Activated CD4-positive, alpha-beta T cell treated with anti-CD3 and anti-CD28 coated beads, Interleukin-10, Interleukin-2, amounts not matched to agents 100 ng/mL and 50 ng/mL, durations not matched to agents 16 hours and 8 hours (primary cell): ENCODE measurements around the gene ITPRIP.

Source experiments
- DNase-seq: peaks from one replicate; pipeline ENCODE4 v3.0.0-alpha.2; 2020

The ITPRIP gene

GRCh38 chr10:104279550-104280259, 58.6 kb downstream of the ITPRIP start:
- no peak for DNase-seq

DNA sequence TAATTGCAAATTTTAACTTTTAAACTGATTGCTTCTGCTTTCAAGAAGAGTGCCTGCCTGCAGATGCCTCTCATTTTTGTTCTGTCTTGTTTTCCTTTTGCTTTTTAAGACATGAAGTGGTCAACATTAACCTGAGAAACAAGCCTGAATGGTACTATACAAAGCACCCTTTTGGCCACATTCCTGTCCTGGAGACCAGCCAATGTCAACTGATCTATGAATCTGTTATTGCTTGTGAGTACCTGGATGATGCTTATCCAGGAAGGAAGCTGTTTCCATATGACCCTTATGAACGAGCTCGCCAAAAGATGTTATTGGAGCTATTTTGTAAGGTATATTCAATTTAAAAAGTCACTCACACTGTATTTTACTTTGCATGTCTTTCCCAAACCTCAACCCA, 60.5 kb downstream of the ITPRIP start:
- DNase-seq, result no peak

DNA sequence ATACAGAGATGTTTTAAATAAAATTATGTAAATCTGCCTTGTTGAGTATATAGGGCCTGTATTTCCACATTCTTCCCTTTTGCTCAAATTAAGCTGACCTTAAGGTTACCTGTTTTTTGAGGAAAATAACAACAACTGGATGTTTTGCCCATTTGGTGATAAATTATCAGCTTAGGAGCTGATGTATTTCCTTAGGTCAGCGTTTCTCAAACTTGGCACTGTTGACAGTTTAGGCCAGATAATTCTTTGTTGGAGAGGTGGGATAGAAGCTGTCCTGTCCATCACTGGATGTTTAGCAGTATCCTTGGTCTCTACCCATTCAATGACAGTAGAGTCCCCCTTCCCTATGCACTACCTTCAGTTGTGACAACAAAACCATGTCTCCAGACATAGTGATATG, 62.1 kb downstream of the ITPRIP start:
- DNase-seq, result no peak

GRCh38 chr10:104274762-104275721, 63.2 kb downstream of the ITPRIP start:
- DNase-seq, result peak; percentile 57

DNA sequence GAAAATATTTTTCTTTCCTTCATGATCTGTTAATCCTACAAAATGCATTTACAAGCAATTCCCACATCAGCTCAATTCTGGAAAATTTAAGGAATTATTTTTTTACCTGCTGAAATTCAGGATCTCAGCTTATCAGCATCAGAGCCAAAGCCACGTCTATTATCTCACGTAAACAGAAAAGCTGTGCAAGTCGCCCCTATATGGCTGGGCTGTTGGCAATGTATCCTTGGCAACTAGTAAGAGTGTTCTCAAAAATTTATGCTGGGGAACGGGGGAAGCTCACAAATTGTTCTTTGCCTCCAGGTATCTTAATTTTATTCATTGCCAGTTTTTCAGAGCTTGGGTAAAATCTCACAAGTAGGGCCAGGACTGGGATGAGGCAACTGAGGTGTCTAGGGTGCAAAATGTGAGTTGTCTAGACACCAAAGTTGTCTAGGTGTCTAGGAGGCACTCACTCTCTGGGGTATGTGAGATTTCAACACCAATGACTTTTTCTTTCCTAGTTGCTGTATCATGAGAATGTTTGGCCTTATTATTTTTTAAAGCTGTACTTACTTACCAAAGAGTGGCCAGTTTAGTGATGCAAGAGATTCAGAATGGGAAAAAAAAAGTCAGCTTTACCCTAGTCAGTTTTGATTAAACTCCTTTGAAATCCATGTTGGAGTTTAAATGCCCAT, 64.2 kb downstream of the ITPRIP start:
- no peak for DNase-seq

- DNase-seq, result no peak
Observed at GRCh38 chr10:104273286-104273685, 65.0 kb downstream of the ITPRIP start.

GRCh38 chr10:104268713-104269645, 69.3 kb downstream of the ITPRIP start, which contains the start of gene GSTO2:
Gene GSTO2, plus strand, starts transcription at chr10:104269184. Its CDS starts 5,732 bp downstream, at chr10:104274916.
- DNase-seq, result peak; percentile 100

DNA sequence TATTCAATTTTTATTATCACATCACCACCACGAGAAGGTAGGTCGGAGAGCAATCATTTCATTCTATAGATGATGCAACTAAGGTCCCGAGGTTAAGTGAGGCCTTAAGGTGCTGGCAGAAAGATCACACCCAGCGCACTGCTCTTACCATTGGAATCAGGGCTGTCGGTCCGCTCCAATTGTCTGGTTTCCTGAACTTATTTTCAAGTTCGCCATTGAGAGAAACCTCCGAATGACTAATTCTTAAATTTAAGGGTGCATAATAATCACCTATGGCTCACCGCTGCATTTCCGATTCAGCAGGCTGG, 69.9 kb downstream of the ITPRIP start:
- DNase-seq, result no peak

DNA sequence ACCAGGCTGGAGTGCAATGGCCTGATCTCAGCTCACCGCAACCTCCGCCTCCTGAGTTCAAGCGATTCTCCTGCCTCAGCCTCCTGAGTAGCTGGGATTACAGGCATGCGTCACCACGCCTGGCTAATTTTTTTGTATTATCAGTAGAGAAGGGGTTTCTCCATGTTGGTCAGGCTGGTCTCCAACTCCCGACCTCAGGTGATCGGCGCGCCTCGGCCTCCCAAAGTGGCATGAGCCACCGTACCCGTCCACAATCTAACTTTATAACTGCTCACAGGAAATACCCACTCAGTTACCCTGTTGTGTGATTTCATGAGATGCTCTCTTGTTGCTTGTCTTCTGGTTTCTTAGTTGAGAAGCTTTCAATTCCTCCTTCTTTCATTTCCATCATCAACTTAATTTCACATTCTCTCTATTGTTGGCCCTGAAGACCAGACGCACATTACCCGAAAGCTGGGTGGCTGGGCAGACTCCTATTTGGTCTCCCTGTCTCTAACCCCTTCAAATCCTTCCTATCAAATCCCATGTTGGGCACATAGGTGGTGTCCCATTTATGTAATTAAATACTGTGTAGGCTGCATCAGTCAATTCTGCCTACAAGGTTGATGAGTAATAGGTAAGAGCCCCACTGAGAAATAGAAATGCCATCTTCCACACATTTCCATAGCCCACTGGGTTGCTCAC, 70.4 kb downstream of the ITPRIP start:
- DNase-seq, result no peak

- DNase-seq, result no peak
Observed at GRCh38 chr10:104264783-104265182, 73.5 kb downstream of the ITPRIP start.

DNA sequence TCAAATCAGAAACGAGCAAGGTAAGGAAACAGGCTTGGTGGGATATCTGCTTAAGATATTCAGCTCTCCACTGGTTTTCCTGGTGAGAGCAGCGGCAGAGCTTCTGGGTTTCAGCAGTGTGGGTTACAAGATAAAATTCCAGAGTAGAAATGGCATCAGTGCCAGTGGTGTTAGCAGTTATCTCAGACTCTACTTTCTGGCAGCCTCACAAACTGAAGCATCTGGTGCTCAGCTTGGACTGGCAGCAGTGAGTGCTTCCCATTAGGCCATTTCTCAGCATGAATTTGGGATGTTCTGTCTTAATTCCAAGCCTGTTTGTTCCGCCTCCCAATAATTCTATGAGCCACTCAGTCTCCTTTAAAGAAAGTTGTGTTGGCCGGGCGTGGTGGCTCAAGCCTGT, 76.2 kb downstream of the ITPRIP start:
- no peak for DNase-seq

- DNase-seq, result peak; percentile 49
Observed at GRCh38 chr10:104260775-104261115, 77.5 kb downstream of the ITPRIP start.

DNA sequence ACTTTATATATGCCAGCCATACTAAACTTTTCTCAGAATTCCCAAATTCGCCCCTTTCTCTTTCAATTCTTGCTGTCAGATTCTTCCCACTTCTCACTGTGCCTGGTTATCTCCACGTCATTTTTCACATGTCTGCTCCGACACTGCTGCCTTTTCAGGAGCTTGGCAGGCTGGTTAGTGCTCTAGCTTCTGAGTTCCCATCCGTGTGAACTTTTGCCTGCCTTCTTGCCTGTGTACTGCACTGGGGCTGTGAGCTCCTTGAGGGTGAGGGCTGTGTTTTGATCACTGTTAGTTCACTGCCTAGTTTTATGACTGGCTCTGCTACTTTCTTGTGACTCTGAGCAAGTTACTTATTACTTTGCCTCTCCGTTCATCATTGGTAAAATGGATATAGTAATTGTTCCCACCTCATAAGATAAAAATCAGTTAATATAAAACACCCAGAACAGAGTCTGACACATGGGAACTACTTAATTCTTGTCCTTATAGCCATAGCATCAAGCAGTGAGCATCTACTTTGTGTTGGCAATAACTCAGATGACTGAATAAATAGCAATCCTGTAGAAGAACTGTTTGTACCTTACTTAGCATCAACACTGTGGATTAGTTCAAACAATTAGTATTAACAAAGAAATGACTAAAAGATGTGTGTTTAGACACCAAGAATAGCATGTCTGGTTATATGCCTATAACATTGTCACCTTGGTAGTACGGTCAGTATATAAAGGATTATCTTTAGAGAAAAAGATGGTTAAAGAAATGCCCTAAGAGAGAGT, 78.1 kb downstream of the ITPRIP start:
- DNase-seq, result no peak
